Trophoblast cell (in vitro differentiated cells and primary cell): ENCODE results near the gene WWTR1.
A peak's percentile ranks its signal among the peaks of the same experiment; 100 is the strongest.

Source experiments
- DNase-seq, 2 donors: peaks; one replicate each; pipeline ENCODE4 v3.0.0-alpha.2; 2016
- H2AFZ ChIP-seq: 2 replicates; pipeline ENCODE4 v1.6.1; 2013; ENCODE audit warnings: low read length, moderate library complexity, mild to moderate bottlenecking; ENCODE audit not compliant: insufficient read depth, poor library complexity
- H2AK5ac ChIP-seq: 2 replicates; pipeline ENCODE4 v1.6.1; 2013; ENCODE audit warnings: mild to moderate bottlenecking, low read length
- H2BK120ac ChIP-seq: 2 replicates; pipeline ENCODE4 v1.6.1; 2013; ENCODE audit warnings: low read length, mild to moderate bottlenecking, moderate library complexity; ENCODE audit not compliant: insufficient read depth, poor library complexity
- H2BK12ac ChIP-seq: 2 replicates; pipeline ENCODE4 v1.6.1; 2013; ENCODE audit warnings: mild to moderate bottlenecking, low read length, moderate library complexity
- H2BK5ac ChIP-seq: 2 replicates; pipeline ENCODE4 v1.6.1; 2013; ENCODE audit warnings: low read length, low read depth, moderate library complexity, mild to moderate bottlenecking; ENCODE audit not compliant: poor library complexity
- H3K14ac ChIP-seq: 2 replicates; pipeline ENCODE4 v1.6.1; 2013; ENCODE audit warnings: mild to moderate bottlenecking, low read length
- H3K18ac ChIP-seq: 2 replicates; pipeline ENCODE4 v1.6.1; 2013; ENCODE audit warnings: mild to moderate bottlenecking, low read length
- H3K23ac ChIP-seq: 2 replicates; pipeline ENCODE4 v1.6.1; 2013; ENCODE audit warnings: low read length
- H3K27ac ChIP-seq: 2 replicates; pipeline ENCODE4 v1.5.1; 2013; ENCODE audit warnings: low read depth, mild to moderate bottlenecking, inconsistent platforms, low read length, moderate library complexity
- H3K27me3 ChIP-seq: 2 replicates; pipeline ENCODE4 v1.6.1; 2013; ENCODE audit warnings: inconsistent platforms, mild to moderate bottlenecking, low read length, moderate library complexity; ENCODE audit not compliant: insufficient read depth
- H3K36me3 ChIP-seq, 2 experiments: 1 replicate in 1 of 2; 2 replicates in 1 of 2; pipeline ENCODE4 v1.6.1; 2013; ENCODE audit warnings: low read length in 2 of 2, mild to moderate bottlenecking in 2 of 2, moderate library complexity in 1 of 2; ENCODE audit not compliant: insufficient read depth in 2 of 2, control insufficient read depth in 1 of 2
- H3K4ac ChIP-seq: 2 replicates; pipeline ENCODE4 v1.6.1; 2013; ENCODE audit warnings: low read depth, mild to moderate bottlenecking, low read length, moderate library complexity
- H3K4me1 ChIP-seq, 2 experiments: 1 replicate in 1 of 2; 2 replicates in 1 of 2; pipeline ENCODE4 v1.6.1; 2013; ENCODE audit warnings: low read length in 2 of 2, mild to moderate bottlenecking in 2 of 2, moderate library complexity in 1 of 2; ENCODE audit not compliant: insufficient read depth in 2 of 2, control insufficient read depth in 1 of 2
- H3K4me2 ChIP-seq: 2 replicates; pipeline ENCODE4 v1.6.1; 2013; ENCODE audit warnings: inconsistent platforms, mild to moderate bottlenecking, low read length, moderate library complexity
- H3K4me3 ChIP-seq: 2 replicates; pipeline ENCODE4 v1.5.1; 2013; ENCODE audit warnings: mild to moderate bottlenecking, low read depth, low read length, inconsistent platforms
- H3K79me1 ChIP-seq: one replicate; pipeline ENCODE4 v1.6.1; 2013; ENCODE audit warnings: low read length
- H3K79me2 ChIP-seq: 2 replicates; pipeline ENCODE4 v1.6.1; 2013; ENCODE audit warnings: low read length, mild to moderate bottlenecking; ENCODE audit not compliant: control insufficient read depth, insufficient read depth, poor library complexity
- H3K9ac ChIP-seq: 2 replicates; pipeline ENCODE4 v1.6.1; 2013; ENCODE audit warnings: mild to moderate bottlenecking, low read length
- H3K9me3 ChIP-seq: 2 replicates; pipeline ENCODE4 v1.6.1; 2013; ENCODE audit warnings: low read depth, mild to moderate bottlenecking, control low read depth, inconsistent platforms, low read length; ENCODE audit not compliant: insufficient read depth
- H4K12ac ChIP-seq: 2 replicates; pipeline ENCODE4 v1.6.1; 2013; ENCODE audit warnings: low read depth, mild to moderate bottlenecking, low read length, moderate library complexity
- H4K8ac ChIP-seq: 2 replicates; pipeline ENCODE4 v1.6.1; 2013; ENCODE audit warnings: low read depth, mild to moderate bottlenecking, low read length, moderate library complexity
- H4K91ac ChIP-seq: one replicate; pipeline ENCODE4 v1.6.1; 2013; ENCODE audit warnings: low read depth, mild to moderate bottlenecking, low read length, moderate library complexity
- WGBS: extraction: QIAGEN DNeasy Blood & Tissue Kit; methylation state at CpG from one replicate; pipeline ENCODE4 v1.1.7; 2013; ENCODE audit warnings: missing lambda C conversion rate; ENCODE audit not compliant: insufficient read length, insufficient coverage; ENCODE audit errors: extremely low coverage; 5-methylcytosine and 5-hydroxymethylcytosine counted together

Gene WWTR1

GRCh38 chr3:149605902-149606301 is 51.9 kb downstream of the WWTR1 start:
- Histone ChIP-seq H4K91ac (no peak overlapping the region), H2BK12ac (no peak overlapping the region), H2BK5ac (no peak overlapping the region), H4K8ac (no peak overlapping the region), H3K79me1 (no peaks in the 10 kb centered on the region), H3K4me3 (no peak overlapping the region), H3K18ac (no peak overlapping the region), H3K4me1 (peaks cover 6 to 14% of the 10 kb centered on the region in 2 experiments), H2AK5ac (no peak overlapping the region), H2BK120ac (no peak overlapping the region), H2AFZ (no peak overlapping the region), H3K36me3 (peaks cover 4 to 6% of the 10 kb centered on the region in 2 experiments), H3K9me3 (no peaks in the 10 kb centered on the region), H3K4ac (no peak overlapping the region), H3K4me2 (no peak overlapping the region), H3K14ac (no peak overlapping the region), H3K27ac (no peak overlapping the region), H3K9ac (no peak overlapping the region), H4K12ac (no peak overlapping the region), H3K27me3 (no peaks in the 10 kb centered on the region), H3K23ac (no peak overlapping the region), H3K79me2 (peaks cover 4% of the 10 kb centered on the region)
- WGBS: no CpG with 5 or more reads among the region's 2 CpGs
- DNase-seq: peak; percentile 74 to 76

GRCh38 chr3:149604125-149604875 is 53.5 kb downstream of the WWTR1 start:
- Histone ChIP-seq H3K9ac (no peak overlapping the region), H3K4me3 (no peak overlapping the region), H3K23ac (no peak overlapping the region), H3K4me2 (no peak overlapping the region), H2BK120ac (no peak overlapping the region), H2BK12ac (no peak overlapping the region), H3K27ac (no peak overlapping the region), H3K36me3 (peaks cover 4 to 8% of the 10 kb centered on the region in 2 experiments), H3K79me1 (no peaks in the 10 kb centered on the region), H3K27me3 (no peaks in the 10 kb centered on the region), H2AK5ac (no peak overlapping the region), H3K79me2 (peaks cover 4% of the 10 kb centered on the region), H4K12ac (no peak overlapping the region), H2BK5ac (no peak overlapping the region), H3K14ac (no peak overlapping the region), H3K4ac (peak overlapping the region; percentile 50), H3K18ac (peak overlapping the region; percentile 78), H3K4me1 (peaks cover 6 to 14% of the 10 kb centered on the region in 2 experiments), H4K91ac (no peak overlapping the region), H3K9me3 (no peaks in the 10 kb centered on the region), H2AFZ (no peak overlapping the region), H4K8ac (no peak overlapping the region)
- no CpG with 5 or more reads among the region's 4 CpGs for WGBS
- DNase-seq: peak; percentile 61 to 66

DNA sequence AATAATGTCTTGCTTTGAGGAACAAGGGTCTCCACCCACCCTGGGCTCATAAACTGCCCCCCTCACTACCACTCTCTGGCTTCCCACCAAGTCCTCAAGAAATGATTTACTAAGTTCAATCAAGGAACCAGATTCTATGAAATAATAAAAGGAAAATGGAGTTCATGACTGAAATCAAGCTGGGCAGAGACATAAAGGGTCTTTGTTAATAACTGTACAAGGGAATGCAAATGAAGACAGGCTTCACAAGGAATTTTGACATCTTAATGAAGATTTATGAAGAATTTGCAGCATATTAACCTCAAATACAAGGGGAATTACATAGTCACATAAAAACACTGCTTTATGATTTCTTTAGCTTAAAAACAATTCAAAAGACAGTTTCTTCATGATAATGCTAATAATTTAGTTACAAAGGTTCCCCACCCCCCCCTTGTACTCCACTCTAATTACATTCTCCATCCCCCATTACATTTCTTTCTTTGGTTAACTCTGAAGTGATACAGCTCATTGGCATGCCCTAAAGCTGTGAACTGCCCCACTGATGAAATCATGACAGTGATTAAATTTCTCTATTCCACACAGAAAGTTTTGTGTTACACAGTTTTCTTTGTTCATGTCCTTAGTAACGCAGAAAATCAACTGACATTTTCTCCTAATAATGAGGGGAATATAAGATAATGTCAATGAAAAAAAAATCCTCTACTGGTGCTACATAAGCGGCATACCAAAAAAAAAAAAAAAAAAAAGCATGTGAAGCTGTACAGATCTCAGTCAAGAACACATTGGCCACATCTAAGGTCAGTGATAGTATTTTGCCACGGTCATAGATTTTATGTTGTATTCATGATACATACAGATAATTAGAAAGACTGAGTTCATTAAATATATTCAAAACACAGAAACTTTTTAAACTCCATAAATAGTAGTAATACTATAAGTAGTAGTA is 54.4 kb downstream of the WWTR1 start:
- Histone ChIP-seq H3K14ac (no peak overlapping the region), H3K27me3 (no peaks in the 10 kb centered on the region), H3K9ac (no peak overlapping the region), H3K23ac (no peak overlapping the region), H4K8ac (no peak overlapping the region), H3K79me2 (peaks cover 4% of the 10 kb centered on the region), H3K4me1 (peaks cover 6 to 14% of the 10 kb centered on the region in 2 experiments), H3K18ac (no peak overlapping the region), H4K12ac (no peak overlapping the region), H2BK5ac (no peak overlapping the region), H2AK5ac (no peak overlapping the region), H3K36me3 (peaks cover 4 to 8% of the 10 kb centered on the region in 2 experiments), H3K27ac (no peak overlapping the region), H2AFZ (no peak overlapping the region), H3K9me3 (no peaks in the 10 kb centered on the region), H3K79me1 (no peaks in the 10 kb centered on the region), H2BK120ac (no peak overlapping the region), H4K91ac (no peak overlapping the region), H3K4ac (no peak overlapping the region), H3K4me3 (no peak overlapping the region), H2BK12ac (no peak overlapping the region), H3K4me2 (no peak overlapping the region)
- no CpG with 5 or more reads among the region's 3 CpGs for WGBS
- no peak for DNase-seq

GRCh38 chr3:149600634-149601033 is 57.2 kb downstream of the WWTR1 start:
- no peak overlapping the region for H4K8ac ChIP-seq
- DNase-seq: no peak
- no peak overlapping the region for H2BK5ac ChIP-seq
- peaks cover 6 to 8% of the 10 kb centered on the region in 2 experiments for H3K36me3 ChIP-seq
- H3K4me3 ChIP-seq: no peak overlapping the region
- H3K4me1 ChIP-seq: peaks cover 6 to 11% of the 10 kb centered on the region in 2 experiments
- no peak overlapping the region for H3K14ac ChIP-seq
- no peak overlapping the region for H3K4me2 ChIP-seq
- H3K23ac ChIP-seq: no peak overlapping the region
- no peak overlapping the region for H2BK12ac ChIP-seq
- H3K27ac ChIP-seq: no peak overlapping the region
- no peak overlapping the region for H4K12ac ChIP-seq
- H2AFZ ChIP-seq: no peak overlapping the region
- H3K79me1 ChIP-seq: no peaks in the 10 kb centered on the region
- H3K27me3 ChIP-seq: no peaks in the 10 kb centered on the region
- no peak overlapping the region for H2BK120ac ChIP-seq
- peaks cover 4% of the 10 kb centered on the region for H3K79me2 ChIP-seq
- no peaks in the 10 kb centered on the region for H3K9me3 ChIP-seq
- no CpG with 5 or more reads among the region's 1 CpG for WGBS
- no peak overlapping the region for H3K18ac ChIP-seq
- no peak overlapping the region for H2AK5ac ChIP-seq
- H4K91ac ChIP-seq: no peak overlapping the region
- no peak overlapping the region for H3K9ac ChIP-seq
- H3K4ac ChIP-seq: no peak overlapping the region
